D341Med (cell line): Measurements from ENCODE around the gene SGSH.
"Not testable (repeated sequence)": the region's sequence is repeated elsewhere in the genome, so short reads cannot be mapped to it uniquely, and the experiment has no call there.

Experiments
- DNase-seq: peaks from one replicate; pipeline ENCODE4 v3.0.0; 2012; ENCODE audit warnings: low spot score

SGSH gene

GRCh38 chr17:80220054-80220735 lies at the start of gene SGSH, which contains the start of gene SLC26A11:
SGSH (minus strand) TSS chr17:80220333; CDS start chr17:80220313, 20 bp downstream.
SLC26A11 (plus strand) TSS chr17:80220427; CDS start chr17:80221561, 1,134 bp downstream.
- peak; percentile 99 for DNase-seq

GRCh38 chr17:80269405-80269807 lies 49.3 kb upstream of the SGSH start:
- DNase-seq, result no peak

DNA sequence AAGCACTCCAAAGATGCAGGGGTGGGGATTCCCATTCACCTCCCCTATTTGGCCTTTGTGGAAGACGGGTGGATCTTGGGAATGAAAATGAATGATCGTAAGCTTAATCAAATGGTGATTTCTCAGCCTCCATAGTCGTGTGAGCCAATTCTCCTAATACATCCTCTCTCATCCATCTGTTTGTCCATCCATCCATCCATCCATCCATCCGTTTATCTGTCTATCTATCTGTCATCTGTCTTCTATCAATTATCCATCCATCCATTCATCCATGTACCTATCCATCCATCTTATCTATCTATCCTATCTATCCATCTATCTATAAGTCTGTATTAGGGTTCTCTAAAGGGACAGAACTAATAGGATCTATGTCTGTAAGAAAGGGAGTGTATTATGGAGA lies 48.3 kb upstream of the SGSH start:
- DNase-seq, result no peak

DNA sequence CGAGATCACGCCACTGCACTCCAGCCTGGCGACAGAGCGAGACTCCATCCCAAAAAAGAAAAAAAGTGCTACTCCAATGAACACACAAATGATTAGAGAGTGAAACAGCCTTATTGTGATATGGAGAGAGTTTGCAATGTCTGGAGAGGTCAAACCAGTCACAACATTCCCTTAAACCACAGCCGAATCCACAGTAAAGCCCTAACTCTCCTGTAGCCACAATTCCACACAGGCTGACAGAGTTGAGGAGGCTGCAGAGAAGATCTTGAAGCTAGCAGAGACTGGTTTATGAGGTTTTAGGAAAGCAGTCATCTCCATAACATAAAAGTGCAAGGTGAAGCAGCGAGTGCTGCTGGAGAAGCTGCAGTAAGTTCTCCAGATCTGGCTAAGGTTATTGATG lies 47.3 kb upstream of the SGSH start:
- no peak for DNase-seq

- no peak for DNase-seq
Observed at GRCh38 chr17:80265205-80266068, 45.3 kb upstream of the SGSH start.

- DNase-seq, result no peak
Observed at GRCh38 chr17:80264205-80265075, 44.3 kb upstream of the SGSH start.

DNA sequence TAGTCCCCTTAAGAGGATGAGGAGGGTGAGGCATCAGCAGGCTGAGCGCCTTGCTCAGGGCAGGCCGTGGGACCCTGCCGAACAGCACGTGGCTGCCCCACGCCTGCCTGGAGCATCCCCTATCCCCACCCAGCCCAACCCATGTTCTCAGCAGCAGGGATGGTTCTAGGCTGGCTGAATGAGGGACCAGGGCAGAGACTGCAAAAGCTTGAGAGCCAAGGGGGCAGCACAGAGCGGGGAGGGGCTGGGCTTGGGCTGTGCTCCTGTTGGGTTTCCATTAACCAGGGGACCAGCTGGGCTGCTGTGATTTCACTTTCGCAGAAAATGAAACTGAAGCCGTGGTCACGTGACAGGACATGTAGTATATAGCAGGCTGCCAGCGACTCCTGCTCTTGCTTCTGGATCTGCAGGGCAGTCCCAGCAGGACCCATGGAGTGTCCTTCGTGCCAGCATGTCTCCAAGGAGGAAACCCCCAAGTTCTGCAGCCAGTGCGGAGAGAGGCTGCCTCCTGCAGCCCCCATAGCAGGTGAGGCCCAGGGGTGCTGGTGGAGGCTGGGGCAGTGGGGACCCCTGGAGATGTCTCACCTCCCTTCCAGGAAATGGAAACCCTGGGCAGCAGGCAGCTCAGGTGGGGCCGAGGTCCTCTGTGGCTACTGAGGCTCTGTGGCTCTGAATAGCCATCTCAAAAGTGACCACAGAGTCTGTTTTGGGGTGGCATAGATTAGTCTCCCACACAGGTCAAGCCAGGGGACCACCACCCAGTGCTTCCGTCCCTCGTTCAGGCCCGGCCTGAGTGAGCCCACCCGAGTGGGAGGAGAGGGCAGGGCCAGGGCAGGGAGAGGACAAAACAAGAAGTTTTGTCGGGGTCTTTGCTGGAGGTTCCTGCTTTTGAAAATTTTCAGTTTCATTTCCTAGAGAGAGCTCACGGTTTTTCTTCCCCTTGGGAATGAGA lies 43.4 kb upstream of the SGSH start:
- DNase-seq, result no peak

GRCh38 chr17:80262775-80263244 lies 42.7 kb upstream of the SGSH start:
- DNase-seq, result no peak

DNA sequence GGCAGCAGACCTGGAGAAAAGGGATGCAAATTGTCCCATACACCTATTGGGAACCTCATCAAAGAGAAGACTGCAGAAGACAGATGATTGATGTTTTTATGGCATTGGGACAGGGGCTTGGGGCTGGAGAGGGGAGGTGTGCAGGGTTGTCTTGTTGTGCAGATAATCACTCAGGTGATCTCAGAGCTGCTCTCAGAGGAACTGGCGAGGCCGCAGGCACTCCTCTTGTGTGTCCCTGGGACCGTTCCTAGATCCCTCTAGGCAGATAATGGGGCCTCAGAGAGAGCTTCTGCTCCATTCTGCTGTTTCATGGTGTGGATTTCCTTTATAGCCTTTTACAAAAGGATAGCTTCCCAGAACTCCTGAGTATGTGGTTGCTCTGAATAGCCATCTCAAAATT lies 42.2 kb upstream of the SGSH start:
- no peak for DNase-seq

- no peak for DNase-seq
Observed at GRCh38 chr17:80261895-80262279, 41.8 kb upstream of the SGSH start.

DNA sequence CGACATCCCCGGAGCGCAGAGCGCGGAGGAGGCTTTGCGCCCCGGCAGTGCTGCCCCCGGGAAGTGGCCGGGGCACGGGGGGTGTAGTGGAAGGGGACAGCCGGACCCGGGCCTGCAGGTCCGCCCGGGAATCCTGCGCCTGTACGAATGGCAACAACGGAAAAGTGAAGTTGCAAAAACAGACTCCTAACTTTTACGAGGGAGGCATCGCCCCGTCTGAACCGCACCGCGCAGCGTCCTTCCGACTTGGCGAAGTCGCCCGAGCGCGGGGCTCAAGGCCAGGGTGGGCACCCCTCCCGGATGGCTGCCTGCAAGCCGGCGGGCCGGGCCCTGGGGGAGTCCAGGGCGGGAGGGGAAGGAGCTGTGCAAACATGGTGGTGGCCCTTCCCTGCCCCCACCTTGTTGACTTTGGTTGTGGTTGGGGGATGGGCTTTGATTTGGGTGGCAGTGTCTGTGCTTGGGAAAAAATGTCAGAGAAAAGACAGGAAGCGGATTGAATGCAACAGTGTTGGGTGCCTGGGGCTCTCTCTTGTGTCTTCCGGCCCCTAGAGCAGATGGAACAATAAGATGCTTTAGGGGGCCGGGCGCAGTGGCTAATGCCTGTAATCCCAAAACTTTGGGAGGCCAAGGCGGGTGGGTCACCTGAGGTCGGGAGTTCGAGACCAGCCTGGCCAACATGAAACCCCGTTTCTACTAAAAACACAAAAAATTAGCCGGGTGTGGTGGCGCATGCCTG lies 41.2 kb upstream of the SGSH start:
- DNase-seq, result peak; percentile 78

DNA sequence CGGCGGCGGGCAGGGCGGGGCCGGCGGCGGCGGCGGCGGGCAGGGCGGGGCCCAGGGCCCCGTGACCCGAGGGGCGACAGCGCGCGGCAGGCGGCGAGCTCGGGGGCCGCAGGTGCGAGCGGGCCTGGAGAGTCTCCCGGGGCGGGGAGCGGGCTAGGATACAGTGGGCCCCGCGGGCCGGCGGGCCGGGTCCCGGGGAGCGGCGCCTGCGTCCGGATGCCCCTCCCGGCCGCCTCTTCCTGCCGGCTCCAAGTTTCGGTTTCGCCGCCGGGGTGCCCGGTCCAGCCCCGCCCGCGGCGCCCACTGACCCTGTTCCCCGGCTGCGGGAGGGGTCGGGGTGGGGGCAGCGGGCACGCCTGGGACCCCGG lies 40.6 kb upstream of the SGSH start, which contains the start of gene RNF213:
TSS of gene RNF213 (plus strand) at position 62 of the 368 bp plus-strand sequence. CDS start 2,830 bp downstream, outside the sequence.
- peak; percentile 97 for DNase-seq

DNA sequence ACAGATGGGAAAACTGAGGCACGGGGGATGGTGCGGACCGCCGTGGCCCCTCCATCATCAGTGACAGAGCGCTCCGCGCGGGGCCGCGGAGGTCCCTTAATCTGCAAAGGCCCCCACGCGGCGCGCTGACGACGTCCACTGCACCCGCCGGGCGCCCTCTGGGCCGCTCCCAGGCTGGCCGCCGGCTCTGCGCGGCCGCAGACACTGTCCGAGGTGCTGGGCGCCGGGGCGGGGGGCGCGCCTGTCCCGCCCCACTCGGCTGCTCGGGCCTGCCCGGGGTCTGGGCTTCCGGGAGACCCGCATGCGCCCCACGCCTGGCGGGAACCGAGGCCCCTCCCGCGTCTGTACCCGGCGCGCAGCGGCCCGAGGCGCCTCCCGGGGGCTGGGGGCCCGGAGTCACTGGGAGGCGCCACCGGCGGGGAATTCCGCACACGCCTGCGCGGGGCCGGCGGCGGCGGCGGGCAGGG lies 40.0 kb upstream of the SGSH start:
- DNase-seq, result peak; percentile 96

GRCh38 chr17:80259457-80260068 lies 39.4 kb upstream of the SGSH start:
- no peak for DNase-seq

- DNase-seq, result not testable (repeated sequence)
Observed at GRCh38 chr17:80258296-80258695, 38.2 kb upstream of the SGSH start.

GRCh38 chr17:80257716-80258213 lies 37.6 kb upstream of the SGSH start:
- DNase-seq, result no peak

GRCh38 chr17:80256034-80256350 lies 35.9 kb upstream of the SGSH start:
- DNase-seq, result no peak

DNA sequence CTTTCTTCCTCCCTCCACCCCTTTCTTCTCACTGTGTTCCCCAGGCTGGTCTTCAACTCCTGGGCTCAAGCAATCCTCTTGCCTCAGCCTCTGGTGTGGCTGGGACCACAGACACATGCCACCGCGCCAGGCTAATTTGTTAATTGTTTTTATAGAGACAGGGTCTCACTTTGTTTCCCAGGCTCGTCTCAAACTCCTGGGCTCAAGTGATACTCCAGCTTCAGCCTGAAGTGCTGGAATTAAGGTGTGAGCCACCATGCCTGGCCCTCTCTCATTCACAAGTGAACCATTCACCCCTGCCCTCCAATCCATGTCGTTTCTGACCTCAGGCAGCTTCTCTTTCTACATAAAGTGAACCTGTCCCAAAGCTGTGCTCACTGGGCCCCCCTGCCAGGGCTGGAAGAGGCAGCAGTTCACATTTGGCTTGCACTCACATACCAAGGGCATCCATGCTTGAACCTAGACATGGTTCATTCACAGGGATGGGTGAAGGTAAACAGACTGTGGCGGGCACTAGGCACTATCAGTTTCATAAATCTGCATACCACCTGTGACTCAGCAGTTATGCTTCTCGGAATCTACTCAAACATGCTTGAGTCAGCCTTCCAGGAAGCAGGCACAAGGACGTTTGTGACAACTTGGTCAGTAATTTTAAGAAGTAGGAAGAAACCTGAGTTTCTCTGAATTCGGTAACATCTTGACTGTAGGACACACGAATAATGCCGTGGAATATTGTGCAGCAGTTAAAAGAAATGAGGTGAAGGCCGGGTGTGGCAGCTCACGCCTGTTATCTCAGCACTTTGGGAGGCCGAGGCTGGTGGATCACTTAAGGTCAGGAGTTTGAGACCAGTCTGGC lies 34.5 kb upstream of the SGSH start:
- DNase-seq, result peak; percentile 33
